Measurements from ENCODE around the gene GPC6.

- no peak for TF ChIP-seq SIN3A (IDR thresholded peaks at IDR 0.05; ENCODE audit: low read depth)
- TF ChIP-seq CTCF (IDR thresholded peaks at IDR 0.05 in 2 of 3, conservative IDR thresholded peaks at IDR 0.05 in 1 of 3; ENCODE audit: borderline replicate concordance in 1 of 3, insufficient read depth in 1 of 3, low read depth in 2 of 3, low read length in 2 of 3): no peak
- TF ChIP-seq ZNF274 (IDR thresholded peaks at IDR 0.05; ENCODE audit: low read depth, low read length): no peak
- TF ChIP-seq JUND (IDR thresholded peaks at IDR 0.05): no peak
- no peak for TF ChIP-seq POLR2A (IDR thresholded peaks at IDR 0.05; ENCODE audit: borderline replicate concordance, extremely low read depth, insufficient read depth, insufficient read length)
- TF ChIP-seq ZBTB33 (IDR thresholded peaks at IDR 0.05; ENCODE audit: extremely low read depth, insufficient replicate concordance, low read length): no peak
- TF ChIP-seq ELF1 (IDR thresholded peaks at IDR 0.05; ENCODE audit: borderline replicate concordance, low read depth): no peak
- no peak for TF ChIP-seq EZH2phosphoT487 (IDR thresholded peaks at IDR 0.05; ENCODE audit: borderline replicate concordance)
- TF ChIP-seq YY1 (IDR thresholded peaks at IDR 0.05; ENCODE audit: extremely low read depth, insufficient replicate concordance, low read depth, low read length): no peak
- no peak for TF ChIP-seq EZH2 (IDR thresholded peaks at IDR 0.05)
- no peak for TF ChIP-seq REST (IDR thresholded peaks at IDR 0.05; ENCODE audit: low read depth)
These were observed 129.9 kb downstream of the GPC6 start for GRCh38 chr13:93356469-93356868.
